HCT116 (cell line): ENCODE results near the gene AP4M1. TPM values are rescaled to one million over a fixed set of nuclear protein-coding genes. Genes with fewer than 3 reads are reported as not detected.

Experiments used
- ATAC-seq: fragments of 200-7000 bp; cut with Tn5 transposase; 2 replicates; pipeline ENCODE4 v1.9.1; 2020; ENCODE audit warnings: mild to moderate bottlenecking, moderate library complexity
- BruUV-seq: library from RNA; stranded (reverse); fragments of 400-500 nt; replicated peaks from 2 replicates; lab custom pipeline; 2021; lab: Mats Ljungman, UMichigan
- CTCF ChIA-PET: fragments of 300-600 bp; sonication (Branson Sonifier 250); formaldehyde crosslinking; loops from one replicate; lab custom pipeline; 2021; ENCODE audit warnings: antibody characterized with exemption; lab: Charles Lee
- POLR2A ChIA-PET: fragments of 300-600, 350-600 bp; sonication (Branson Sonifier 250); formaldehyde crosslinking; loops from one replicate; lab custom pipeline; 2021; ENCODE audit warnings: antibody characterized with exemption; lab: Charles Lee
- RAD21 ChIA-PET, 2 experiments: fragments of 300-600 bp; sonication (Branson Sonifier 250); formaldehyde crosslinking; loops; one replicate each; lab custom pipeline; 2023; ENCODE audit warnings: low total read pairs in 2 of 2; ENCODE audit not compliant: uncharacterized antibody in 2 of 2, unreplicated experiment in 2 of 2, low non-redundant PET in 1 of 2; lab: Charles Lee
- DNase-seq: peaks from one replicate; pipeline ENCODE4 v3.0.0-alpha.2; 2010; ENCODE audit warnings: low read depth, low spot score
- H2AFZ ChIP-seq: fragments of 200-600 bp; shearing (Covaris generic), sonication (generic); 2 replicates; pipeline ENCODE4 v1.6.1; 2017; ENCODE audit warnings: low read depth, mixed run types, mixed read lengths, antibody characterized with exemption, low read length; ENCODE audit not compliant: poor library complexity, severe bottlenecking
- H3K27ac ChIP-seq: 2 replicates; pipeline ENCODE4 v1.5.1; 2012; ENCODE audit warnings: low read depth, low read length
- H3K27me3 ChIP-seq: fragments of 200-600 bp; sonication (generic); 2 replicates; pipeline ENCODE4 v1.6.1; 2016; ENCODE audit warnings: mixed run types, low read length, mixed read lengths; ENCODE audit not compliant: insufficient read depth
- H3K36me3 ChIP-seq, 2 experiments: fragments of 200-500 bp in 1 of 2; fragments of 200-600 bp in 1 of 2; sonication (Bioruptor generic) in 1 of 2; sonication (generic) in 1 of 2; 2 replicates each; pipeline versions ENCODE4 v1.5.1 to v1.6.1; 2014 to 2016; ENCODE audit warnings: low read length in 2 of 2, inconsistent platforms in 1 of 2, mixed read lengths in 1 of 2, mixed run types in 1 of 2; ENCODE audit not compliant: insufficient read depth in 2 of 2, control insufficient read depth in 1 of 2
- H3K4me1 ChIP-seq, 2 experiments: fragments of 200-600 bp in 1 of 2; sonication (generic) in 1 of 2; 2 replicates each; pipeline versions ENCODE4 v1.5.1 to v1.6.1; 2012 to 2017; ENCODE audit warnings: low read length in 2 of 2, inconsistent platforms in 1 of 2, mild to moderate bottlenecking in 1 of 2, mixed read lengths in 1 of 2, mixed run types in 1 of 2, moderate library complexity in 1 of 2; ENCODE audit not compliant: insufficient read depth in 2 of 2, control insufficient read depth in 1 of 2
- H3K4me2 ChIP-seq: fragments of 200-600 bp; sonication (generic); 2 replicates; pipeline ENCODE4 v1.6.1; 2017; ENCODE audit warnings: mixed run types, low read length, mixed read lengths
- H3K4me3 ChIP-seq, 2 experiments: fragments of 200-600 bp in 1 of 2; sonication (generic) in 1 of 2; replicated peaks in 1 of 2; 2 replicates each; pipeline ENCODE4 v1.5.1; 2011 to 2016; ENCODE audit warnings: low read length in 2 of 2, control low read depth in 1 of 2, low read depth in 1 of 2, mild to moderate bottlenecking in 1 of 2, mixed read lengths in 1 of 2, mixed run types in 1 of 2
- H3K79me2 ChIP-seq: fragments of 200-600 bp; sonication (generic); 2 replicates; pipeline ENCODE4 v1.6.1; 2017; ENCODE audit warnings: mild to moderate bottlenecking, mixed run types, low read length, moderate library complexity, mixed read lengths; ENCODE audit not compliant: insufficient read depth
- H3K9ac ChIP-seq: fragments of 200-600 bp; sonication (generic); 2 replicates; pipeline ENCODE4 v1.6.1; 2016; ENCODE audit warnings: low read length, mixed read lengths
- H3K9me2 ChIP-seq: fragments of 200-600 bp; sonication (generic), shearing (Covaris generic); 2 replicates; pipeline ENCODE4 v1.6.1; 2017; ENCODE audit warnings: mixed run types, mild to moderate bottlenecking, moderate library complexity; ENCODE audit not compliant: insufficient read depth
- H3K9me3 ChIP-seq, 2 experiments: fragments of 200-500 bp in 1 of 2; fragments of 200-600 bp in 1 of 2; sonication (Bioruptor generic) in 1 of 2; sonication (generic) in 1 of 2; 2 replicates each; pipeline ENCODE4 v1.6.1; 2014 to 2017; ENCODE audit warnings: low read length in 2 of 2, mixed read lengths in 2 of 2, inconsistent platforms in 1 of 2, low read depth in 1 of 2, mild to moderate bottlenecking in 1 of 2, mixed run types in 1 of 2, moderate library complexity in 1 of 2; ENCODE audit not compliant: control insufficient read depth in 1 of 2, insufficient read depth in 1 of 2
- H4K20me1 ChIP-seq: fragments of 200-600 bp; sonication (generic), shearing (Covaris generic); 2 replicates; pipeline ENCODE4 v1.6.1; 2017; ENCODE audit warnings: mixed run types, mild to moderate bottlenecking, moderate library complexity; ENCODE audit not compliant: insufficient read depth
- CBX3 ChIP-seq: IDR thresholded peaks from 2 replicates; pipeline ENCODE4 v1.6.1; 2012; ENCODE audit warnings: low read depth
- CEBPB ChIP-seq: IDR thresholded peaks from 2 replicates; pipeline ENCODE4 v1.6.1; 2012; ENCODE audit warnings: low read depth
- EGR1 ChIP-seq: IDR thresholded peaks from 2 replicates; pipeline ENCODE4 v1.6.1; 2012; ENCODE audit warnings: low read depth
- ELF1 ChIP-seq: IDR thresholded peaks from 2 replicates; pipeline ENCODE4 v1.6.1; 2012; ENCODE audit warnings: low read depth, borderline replicate concordance
- EZH2 ChIP-seq: fragments of 200-600 bp; sonication (generic); IDR thresholded peaks from 2 replicates; pipeline ENCODE4 v1.6.1; 2017; ENCODE audit warnings: antibody characterized with exemption, mixed run types
- EZH2phosphoT487 ChIP-seq: fragments of 200-600 bp; IDR thresholded peaks from 2 replicates; pipeline ENCODE4 v1.6.1; 2018; ENCODE audit warnings: antibody characterized with exemption, borderline replicate concordance
- FOSL1 ChIP-seq: IDR thresholded peaks from 2 replicates; pipeline ENCODE4 v1.6.1; 2012; ENCODE audit warnings: low read depth
- JUND ChIP-seq: IDR thresholded peaks from 2 replicates; pipeline ENCODE4 v1.6.1; 2012
- MAX ChIP-seq: IDR thresholded peaks from 2 replicates; pipeline ENCODE4 v1.6.1; 2012
- POLR2A ChIP-seq: IDR thresholded peaks from 2 replicates; pipeline ENCODE4 v1.7.0; 2011; ENCODE audit warnings: borderline replicate concordance; ENCODE audit not compliant: insufficient read depth, insufficient read length; ENCODE audit errors: extremely low read depth
- POLR2AphosphoS5 ChIP-seq: IDR thresholded peaks from 2 replicates; pipeline ENCODE4 v1.6.1; 2011; ENCODE audit warnings: mild to moderate bottlenecking, low read depth, low read length, moderate library complexity
- RAD21 ChIP-seq: IDR thresholded peaks from 2 replicates; pipeline ENCODE4 v1.6.1; 2012; ENCODE audit warnings: low read depth, mild to moderate bottlenecking
- SIN3A ChIP-seq: IDR thresholded peaks from 2 replicates; pipeline ENCODE4 v1.6.1; 2012; ENCODE audit warnings: low read depth
- SRF ChIP-seq: IDR thresholded peaks from 2 replicates; pipeline ENCODE4 v1.6.1; 2012; ENCODE audit warnings: low read depth
- TCF7L2 ChIP-seq: IDR thresholded peaks from 2 replicates; pipeline ENCODE4 v1.7.0; 2011; ENCODE audit warnings: borderline replicate concordance, inconsistent platforms; ENCODE audit not compliant: insufficient read depth, insufficient read length; ENCODE audit errors: extremely low read depth
- YY1 ChIP-seq: IDR thresholded peaks from 2 replicates; pipeline ENCODE4 v1.6.1; 2011; ENCODE audit warnings: low read length, low read depth, moderate library complexity, mild to moderate bottlenecking; ENCODE audit not compliant: insufficient replicate concordance; ENCODE audit errors: extremely low read depth
- ZBTB33 ChIP-seq: IDR thresholded peaks from 2 replicates; pipeline ENCODE4 v1.6.1; 2011; ENCODE audit warnings: mild to moderate bottlenecking, low read length, moderate library complexity; ENCODE audit not compliant: insufficient replicate concordance; ENCODE audit errors: extremely low read depth
- ZNF274 ChIP-seq: fragments of 200-500 bp; sonication (Bioruptor generic); IDR thresholded peaks from 2 replicates; pipeline ENCODE4 v1.6.1; 2014; ENCODE audit warnings: mild to moderate bottlenecking, low read depth, low read length, inconsistent platforms
- intact Hi-C: fragments of 100-400 bp; cut with micrococcal nuclease; formaldehyde crosslinking; loops from 2 replicates; pipeline ENCODE4 v1.10.0; 2022
- total RNA-seq: library from RNA; stranded (reverse); gene quantifications from one replicate; pipeline ENCODE4 v1.2.1, GENCODE V29; 2021; ENCODE audit not compliant: unreplicated experiment
- TF ChIP-seq, protein P1 (sequence below): IDR thresholded peaks from 2 replicates; pipeline ENCODE4 v1.6.1; 2012
- TF ChIP-seq, protein P2 (sequence below): IDR thresholded peaks from 2 replicates; pipeline ENCODE4 v1.6.1; 2012; ENCODE audit warnings: low read depth

The AP4M1 gene
- total RNA-seq, 1 experiment from 2014 or later: 20.0 TPM

GRCh38 chr7:100126239-100126930 is 24.9 kb downstream of the AP4M1 start:
- intact Hi-C loops: no loop called here
- Histone ChIP-seq H3K27ac (peak overlapping the region; percentile 98), H3K4me3 (peak overlapping the region; percentile 78 to 87), H3K9me2 (no peaks in the 10 kb centered on the region), H2AFZ (no peak overlapping the region), H3K79me2 (peaks cover 9% of the 10 kb centered on the region; the same call in 1 of the 2 replicates), H3K9ac (peak overlapping the region; percentile 98), H4K20me1 (no peaks in the 10 kb centered on the region), H3K27me3 (no peaks in the 10 kb centered on the region), H3K4me2 (peak overlapping the region; percentile 84), H3K36me3 (no peaks in the 10 kb centered on the region), H3K4me1 (peaks cover 37 to 54% of the 10 kb centered on the region in 2 experiments), H3K9me3 (no peaks in the 10 kb centered on the region)
- DNase-seq (no peak), ATAC-seq (peak; percentile 35)
- TF ChIP-seq, protein P1, sequence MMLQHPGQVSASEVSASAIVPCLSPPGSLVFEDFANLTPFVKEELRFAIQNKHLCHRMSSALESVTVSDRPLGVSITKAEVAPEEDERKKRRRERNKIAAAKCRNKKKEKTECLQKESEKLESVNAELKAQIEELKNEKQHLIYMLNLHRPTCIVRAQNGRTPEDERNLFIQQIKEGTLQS: no peak
- TF ChIP-seq ZBTB33: no peak
- no peak for TF ChIP-seq EZH2phosphoT487
- TF ChIP-seq FOSL1: no peak
- no peak for TF ChIP-seq ELF1
- no peak for TF ChIP-seq EGR1
- no peak for TF ChIP-seq EZH2
- no peak for TF ChIP-seq SIN3A
- TF ChIP-seq POLR2AphosphoS5: no peak
- TF ChIP-seq RAD21: no peak
- no peak for TF ChIP-seq CEBPB
- no peak for TF ChIP-seq TCF7L2
- TF ChIP-seq ZNF274: no peak
- TF ChIP-seq MAX: no peak
- no peak for TF ChIP-seq POLR2A
- TF ChIP-seq, protein P2, sequence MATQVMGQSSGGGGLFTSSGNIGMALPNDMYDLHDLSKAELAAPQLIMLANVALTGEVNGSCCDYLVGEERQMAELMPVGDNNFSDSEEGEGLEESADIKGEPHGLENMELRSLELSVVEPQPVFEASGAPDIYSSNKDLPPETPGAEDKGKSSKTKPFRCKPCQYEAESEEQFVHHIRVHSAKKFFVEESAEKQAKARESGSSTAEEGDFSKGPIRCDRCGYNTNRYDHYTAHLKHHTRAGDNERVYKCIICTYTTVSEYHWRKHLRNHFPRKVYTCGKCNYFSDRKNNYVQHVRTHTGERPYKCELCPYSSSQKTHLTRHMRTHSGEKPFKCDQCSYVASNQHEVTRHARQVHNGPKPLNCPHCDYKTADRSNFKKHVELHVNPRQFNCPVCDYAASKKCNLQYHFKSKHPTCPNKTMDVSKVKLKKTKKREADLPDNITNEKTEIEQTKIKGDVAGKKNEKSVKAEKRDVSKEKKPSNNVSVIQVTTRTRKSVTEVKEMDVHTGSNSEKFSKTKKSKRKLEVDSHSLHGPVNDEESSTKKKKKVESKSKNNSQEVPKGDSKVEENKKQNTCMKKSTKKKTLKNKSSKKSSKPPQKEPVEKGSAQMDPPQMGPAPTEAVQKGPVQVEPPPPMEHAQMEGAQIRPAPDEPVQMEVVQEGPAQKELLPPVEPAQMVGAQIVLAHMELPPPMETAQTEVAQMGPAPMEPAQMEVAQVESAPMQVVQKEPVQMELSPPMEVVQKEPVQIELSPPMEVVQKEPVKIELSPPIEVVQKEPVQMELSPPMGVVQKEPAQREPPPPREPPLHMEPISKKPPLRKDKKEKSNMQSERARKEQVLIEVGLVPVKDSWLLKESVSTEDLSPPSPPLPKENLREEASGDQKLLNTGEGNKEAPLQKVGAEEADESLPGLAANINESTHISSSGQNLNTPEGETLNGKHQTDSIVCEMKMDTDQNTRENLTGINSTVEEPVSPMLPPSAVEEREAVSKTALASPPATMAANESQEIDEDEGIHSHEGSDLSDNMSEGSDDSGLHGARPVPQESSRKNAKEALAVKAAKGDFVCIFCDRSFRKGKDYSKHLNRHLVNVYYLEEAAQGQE: no peak
- no peak for TF ChIP-seq CBX3
- no peak for TF ChIP-seq YY1
- TF ChIP-seq JUND: no peak
- no peak for TF ChIP-seq SRF
- POLR2A ChIA-PET: interaction anchor here (1.0 to 3.0 kb wide), 2 partner anchors 22 to 25 kb away, joined by 3 to 16 read pairs; partner anchors contain the start of genes AP4M1, LAMTOR4 and MCM7
- BruUV-seq: TSS peak; percentile 80
- RAD21 ChIA-PET: no interaction called here
- CTCF ChIA-PET: interaction anchor here (1.0 kb wide), 1 partner anchor 44 kb away, joined by 3 read pairs; no protein-coding TSS in a partner anchor
